GM12878 (cell line): ENCODE measurements around the gene CDK4. TPM values are rescaled to one million over a fixed set of nuclear protein-coding genes. Genes with fewer than 3 reads are reported as not detected.

Experiments
- ATAC-seq: fragments of 200-7000 bp; cut with Tn5 transposase; 3 replicates; pipeline ENCODE4 v1.9.1; 2020; ENCODE audit warnings: mild to moderate bottlenecking, moderate library complexity
- BruUV-seq: library from RNA; stranded (reverse); fragments of 400-500 nt; replicated peaks from 2 replicates; lab custom pipeline; 2021; lab: Mats Ljungman, UMichigan
- CTCF ChIA-PET: fragments of 300-600 bp; sonication (Branson Sonifier 250); formaldehyde crosslinking; extraction: SDS; loops from one replicate; lab custom pipeline; 2021; ENCODE audit warnings: inconsistent platforms; lab: Yijun Ruan, JAX
- POLR2A ChIA-PET: fragments of 350-600 bp; formaldehyde crosslinking; extraction: SDS; loops from one replicate; lab custom pipeline; 2021; ENCODE audit warnings: inconsistent platforms; lab: Charles Lee
- RAD21 ChIA-PET: fragments of 300-600 bp; sonication (Branson Sonifier 250); formaldehyde crosslinking; loops from one replicate; lab custom pipeline; 2023; ENCODE audit warnings: antibody characterized with exemption; ENCODE audit not compliant: unreplicated experiment; lab: Charles Lee
- SMC1A ChIA-PET: fragments of 300-600 bp; sonication (Branson Sonifier 250); formaldehyde crosslinking; loops from one replicate; lab custom pipeline; 2023; ENCODE audit not compliant: unreplicated experiment, uncharacterized antibody; lab: Charles Lee
- DNase-seq: peaks from one replicate; pipeline ENCODE4 v3.0.0-alpha.2; 2011; ENCODE audit warnings: low read depth, low spot score
- FAIRE-seq: peaks from 3 replicates; lab custom pipeline; 2011; peaks lifted over from hg19 to GRCh38; lab: Jason Lieb, UNC
- H2AFZ ChIP-seq: 2 replicates; pipeline ENCODE4 v1.6.0; 2011; ENCODE audit warnings: low read depth, low read length, control low read depth; ENCODE audit not compliant: control insufficient read depth
- H3K27ac ChIP-seq: 2 replicates; pipeline ENCODE4 v1.5.1; 2011; ENCODE audit warnings: control low read depth; ENCODE audit not compliant: control insufficient read depth, insufficient read depth
- H3K27me3 ChIP-seq, 2 experiments: replicated peaks in 1 of 2; 2 replicates each; pipeline versions ENCODE4 v1.6.0 to v1.6.1; 2011; ENCODE audit warnings: low read length in 1 of 2; ENCODE audit not compliant: control insufficient read depth in 2 of 2, insufficient read depth in 2 of 2
- H3K36me3 ChIP-seq, 2 experiments: 2 replicates each; pipeline ENCODE4 v1.5.1; 2011; ENCODE audit warnings: low read length in 1 of 2; ENCODE audit not compliant: control insufficient read depth in 2 of 2, insufficient read depth in 2 of 2
- H3K4me1 ChIP-seq: 2 replicates; pipeline ENCODE4 v1.6.1; 2011; ENCODE audit warnings: mild to moderate bottlenecking, low read length, moderate library complexity, mixed read lengths; ENCODE audit not compliant: control insufficient read depth, insufficient read depth
- H3K4me2 ChIP-seq: 2 replicates; pipeline ENCODE4 v1.6.0; 2011; ENCODE audit warnings: control low read depth; ENCODE audit not compliant: control insufficient read depth, insufficient read depth
- H3K4me3 ChIP-seq: fragments of 200-600 bp; sonication (generic); 2 replicates; pipeline ENCODE4 v1.5.1; 2016
- H3K79me2 ChIP-seq: 2 replicates; pipeline ENCODE4 v1.6.0; 2011; ENCODE audit warnings: low read length; ENCODE audit not compliant: control insufficient read depth, insufficient read depth
- H3K9ac ChIP-seq: 2 replicates; pipeline ENCODE4 v1.8.0; 2011; ENCODE audit warnings: low read length, control low read depth, mixed read lengths; ENCODE audit not compliant: control insufficient read depth, insufficient read depth
- H3K9me3 ChIP-seq: replicated peaks from 3 replicates; pipeline ENCODE4 v1.5.1; 2011; ENCODE audit warnings: mild to moderate bottlenecking, low read length; ENCODE audit not compliant: control insufficient read depth, insufficient read depth
- H4K20me1 ChIP-seq: 2 replicates; pipeline ENCODE4 v1.6.0; 2011; ENCODE audit not compliant: control insufficient read depth, insufficient read depth
- CEBPZ ChIP-seq: fragments of 150-350 bp; IDR thresholded peaks from 2 replicates; pipeline ENCODE4 v1.6.1; 2016; ENCODE audit warnings: low read depth, low read length
- EZH2 ChIP-seq: IDR thresholded peaks from 2 replicates; pipeline ENCODE4 v1.6.1; 2012; ENCODE audit warnings: low read depth, mild to moderate bottlenecking, control low read depth, inconsistent platforms, low read length, borderline replicate concordance; ENCODE audit not compliant: control insufficient read depth
- GABPA ChIP-seq: IDR thresholded peaks from 2 replicates; pipeline ENCODE4 v1.6.1; 2014; ENCODE audit warnings: antibody characterized with exemption, low read depth, mild to moderate bottlenecking, inconsistent platforms
- HDAC6 ChIP-seq: fragments of 200-600 bp; sonication (generic); IDR thresholded peaks from one replicate; pipeline ENCODE4 v1.8.0; 2017; ENCODE audit warnings: antibody characterized with exemption; ENCODE audit not compliant: unreplicated experiment
- MTA2 ChIP-seq: fragments of 450-650 bp; IDR thresholded peaks from 2 replicates; pipeline ENCODE4 v1.6.1; 2016; ENCODE audit warnings: low read depth, mild to moderate bottlenecking, moderate library complexity
- ZNF217 ChIP-seq: fragments of 450-650 bp; IDR thresholded peaks from 2 replicates; pipeline ENCODE4 v1.6.1; 2017; ENCODE audit warnings: antibody characterized with exemption, mild to moderate bottlenecking
- ZNF592 ChIP-seq: fragments of 450-650 bp; IDR thresholded peaks from 2 replicates; pipeline ENCODE4 v1.6.1; 2017; ENCODE audit warnings: mild to moderate bottlenecking, moderate library complexity
- WGBS: methylation state at CpG from one replicate; pipeline ENCODE4 v1.1.6; 2016; ENCODE audit warnings: low lambda C conversion rate; ENCODE audit not compliant: insufficient replicate concordance, insufficient coverage; ENCODE audit errors: missing lambda C conversion rate; 5-methylcytosine and 5-hydroxymethylcytosine counted together
- in situ Hi-C: fragments of 300-500 bp; cut with MboI; formaldehyde crosslinking; loops from 9 replicates; pipeline ENCODE4 v1.14.3; 2018; ENCODE audit warnings: mixed read lengths
- intact Hi-C: fragments of 100-400 bp; cut with micrococcal nuclease; formaldehyde crosslinking; loops from one replicate; pipeline ENCODE4 v1.14.2; 2022; ENCODE audit not compliant: unreplicated experiment
- polyA plus RNA-seq, 11 experiments: library from polyadenylated mRNA; depleted of rRNA in 4 of 11; unstranded in 6 of 11; stranded (reverse) in 5 of 11; fragments of >200 nt; fragmentation: Nextera tagmentation in 4 of 11; fragmentation: Illumina TruSeq in 1 of 11; extraction: Ambion mirVana in 4 of 11; extraction: Trizol in 1 of 11; gene quantifications; 1 replicate in 1 of 11; 2 replicates in 10 of 11; pipeline versions ENCODE4 v1.2.1 to v1.2.3, GENCODE V29; 2011 to 2016; ENCODE audit warnings: inconsistent platforms in 2 of 11, missing spikeins in 2 of 11, low read depth in 1 of 11
- total RNA-seq, 4 experiments: library from RNA; depleted of rRNA in 3 of 4; stranded (reverse); fragments of >200 nt in 3 of 4; fragmentation: Illumina TruSeq in 1 of 4; extraction: Trizol in 1 of 4; gene quantifications; 2 replicates each; pipeline versions ENCODE4 v1.2.1 to v1.2.3, GENCODE V29; 2013 to 2021

The CDK4 gene
- total and polyA plus RNA-seq, 10 of the 15 experiments (the other 5 are each of a cell fraction or from before 2014, with no cell fraction given), result 26.1 to 385 (median 221) TPM

GRCh38 chr12:57783466-57783801 lies 31.3 kb upstream of the CDK4 start:
- intact Hi-C loops (no loop called here), in situ Hi-C loops (no loop called here)
- TF ChIP-seq EZH2 (no peak), GABPA (no peak), ZNF592 (no peak), MTA2 (no peak), CEBPZ (no peak), ZNF217 (no peak), HDAC6 (no peak)
- H3K4me1 ChIP-seq, result peaks cover 8% of the 10 kb centered on the region; the same call in 1 of the 2 replicates
- no peak for ATAC-seq
- H3K27me3 ChIP-seq, result no peaks in the 10 kb centered on the region
- no peak for DNase-seq
- no peaks in the 10 kb centered on the region for H4K20me1 ChIP-seq
- POLR2A ChIA-PET, result interaction anchor here (0.6 to 1.5 kb wide), 3 partner anchors 11 to 136 kb away, joined by 3 to 11 read pairs (median 3); partner anchors contain the start of genes EEF1AKMT3 and METTL1
- H3K4me3 ChIP-seq, result peak overlapping the region; percentile 98
- no TSS peak for BruUV-seq
- H3K9me3 ChIP-seq, result no peaks in the 10 kb centered on the region
- CTCF ChIA-PET, result interaction anchor here (0.8 to 2.7 kb wide), 15 partner anchors 9 to 175 kb away, joined by 3 to 12 read pairs (median 6); partner anchors contain the start of genes EEF1AKMT3 and METTL1
- RAD21 ChIA-PET, result interaction anchor here (1.0 to 1.4 kb wide), 4 partner anchors 27 to 325 kb away, joined by 3 to 5 read pairs (median 4); no protein-coding TSS in a partner anchor
- peak overlapping the region; percentile 61; the same call in 1 of the 2 replicates for H3K27ac ChIP-seq
- peak overlapping the region; percentile 91 for H3K9ac ChIP-seq
- WGBS, result 88% methylated on average over 12 of the region's 12 CpGs
- H3K79me2 ChIP-seq, result peaks cover 15% of the 10 kb centered on the region
- peak overlapping the region; percentile 89 for H3K4me2 ChIP-seq
- SMC1A ChIA-PET, result interaction anchor here (0.6 to 2.0 kb wide), 6 partner anchors 16 to 113 kb away, joined by 3 to 6 read pairs (median 4); no protein-coding TSS in a partner anchor
- FAIRE-seq, result no peak
- no peak overlapping the region for H2AFZ ChIP-seq
- peaks cover 0 to 14% of the 10 kb centered on the region in 2 experiments; a peak in 3 of 4 replicates for H3K36me3 ChIP-seq
